Activated T-helper 1 cell treated with anti-CD3 and anti-CD28 coated beads, Interleukin-12 subunit alpha, Interleukin-12 subunit beta, Interleukin-2, Interleukin-4 antibody, amounts not matched to agents 30 ng/mL and 10 ng/mL and 1 ng/mL, durations not matched to agents 14 hours and 24 hours and 36 hours (primary cell): Measurements from ENCODE around the gene PTGES3L. TPM values are rescaled to one million over a fixed set of nuclear protein-coding genes. Genes with fewer than 3 reads are reported as not detected.
A peak's percentile ranks its signal among the peaks of the same experiment; 100 is the strongest.
"Not testable (repeated sequence)": the region's sequence is repeated elsewhere in the genome, so short reads cannot be mapped to it uniquely, and the experiment has no call there.

Source experiments
- DNase-seq: peaks from one replicate; pipeline ENCODE4 v3.0.0; 2021; ENCODE audit warnings: low spot score
- H3K27ac Mint-ChIP-seq: one replicate; pipeline ENCODE4 v1.8.0; 2021; ENCODE audit warnings: mild to moderate bottlenecking, mixed read lengths
- H3K27me3 Mint-ChIP-seq: one replicate; pipeline ENCODE4 v1.8.0; 2022; ENCODE audit warnings: mild to moderate bottlenecking, moderate library complexity, mixed read lengths; ENCODE audit not compliant: insufficient read depth
- H3K36me3 Mint-ChIP-seq: one replicate; pipeline ENCODE4 v1.8.0; 2021; ENCODE audit warnings: low read depth, mixed read lengths
- H3K4me1 Mint-ChIP-seq: one replicate; pipeline ENCODE4 v1.8.0; 2021; ENCODE audit warnings: low read depth, mixed read lengths
- H3K4me3 Mint-ChIP-seq: one replicate; pipeline ENCODE4 v1.8.0; 2021; ENCODE audit warnings: mild to moderate bottlenecking, moderate library complexity, mixed read lengths
- H3K9me3 Mint-ChIP-seq: one replicate; pipeline ENCODE4 v1.8.0; 2021; ENCODE audit warnings: mixed read lengths
- intact Hi-C: fragments of 100-400 bp; cut with micrococcal nuclease; formaldehyde crosslinking; loops from one replicate; pipeline ENCODE4 v1.15.1; 2024
- total RNA-seq: library from RNA; stranded (reverse); gene quantifications from 2 replicates; pipeline ENCODE4 v1.2.3, GENCODE V29; 2022

PTGES3L gene
- total RNA-seq, 1 donor from 2014 or later, result 1.0 TPM

GRCh38 chr17:43006639-43007551, 27.0 kb upstream of the PTGES3L start, which contains the start of gene IFI35:
TSS of gene IFI35 (plus strand) at chr17:43006784. CDS start at chr17:43006948, 164 bp downstream.
- H3K27me3 Mint-ChIP-seq, result no peaks in the 10 kb centered on the region
- H3K4me1 Mint-ChIP-seq, result peaks cover 21% of the 10 kb centered on the region
- intact Hi-C loops, result loop anchor here (1.0 to 10.0 kb wide), 5 partner anchors 9 to 402 kb away; partner anchors contain the start of genes AARSD1, BRCA1, RETREG3 and RPL27
- H3K9me3 Mint-ChIP-seq, result no peaks in the 10 kb centered on the region
- peak within 1 kb of the TSS; percentile 100 for H3K4me3 Mint-ChIP-seq
- peak within 1 kb of the TSS; percentile 99 for H3K27ac Mint-ChIP-seq
- DNase-seq, result peak; percentile 85
- H3K36me3 Mint-ChIP-seq, result peaks cover 19% of the 10 kb centered on the region

GRCh38 chr17:43003542-43004172, 23.8 kb upstream of the PTGES3L start:
- intact Hi-C loops, result loop anchor here (10.0 kb wide), 1 partner anchor 399 kb away; the partner anchor contains the start of genes RETREG3 and TUBG1
- H3K4me3 Mint-ChIP-seq, result no peak overlapping the region

GRCh38 chr17:43000894-43001293, 21.0 kb upstream of the PTGES3L start:
- Mint-ChIP-seq H3K4me1 (peaks cover 23% of the 10 kb centered on the region), H3K4me3 (peak overlapping the region; percentile 22), H3K36me3 (peaks cover 38% of the 10 kb centered on the region)
- intact Hi-C loops, result loop anchor here (10.0 kb wide), 1 partner anchor 396 kb away; the partner anchor contains the start of genes RETREG3 and TUBG1
- not testable (repeated sequence) for H3K27ac Mint-ChIP-seq, H3K9me3 Mint-ChIP-seq, H3K27me3 Mint-ChIP-seq, DNase-seq

More at GRCh38 chr17:43003542-43004172, 23.8 kb upstream of the PTGES3L start:
- Mint-ChIP-seq H3K9me3 (no peaks in the 10 kb centered on the region), H3K27me3 (no peaks in the 10 kb centered on the region), H3K36me3 (peaks cover 36% of the 10 kb centered on the region), H3K4me1 (peaks cover 18% of the 10 kb centered on the region), H3K27ac (no peak overlapping the region)
- DNase-seq, result no peak

GRCh38 chr17:42999003-42999525, 19.2 kb upstream of the PTGES3L start:
- peaks cover 42% of the 10 kb centered on the region for H3K36me3 Mint-ChIP-seq
- H3K27ac Mint-ChIP-seq, result peak overlapping the region; percentile 96
- no peak for DNase-seq
- peaks cover 23% of the 10 kb centered on the region for H3K4me1 Mint-ChIP-seq
- H3K4me3 Mint-ChIP-seq, result peak overlapping the region; percentile 94
- no peaks in the 10 kb centered on the region for H3K27me3 Mint-ChIP-seq
- intact Hi-C loops, result no loop called here
- no peaks in the 10 kb centered on the region for H3K9me3 Mint-ChIP-seq

- Mint-ChIP-seq H3K36me3 (peaks cover 42% of the 10 kb centered on the region), H3K4me3 (peak within 1 kb of the TSS; percentile 94), H3K27ac (peak within 1 kb of the TSS; percentile 96), H3K9me3 (no peaks in the 10 kb centered on the region), H3K4me1 (peaks cover 23% of the 10 kb centered on the region), H3K27me3 (no peaks in the 10 kb centered on the region)
- DNase-seq, result peak; percentile 95
- intact Hi-C loops, result loop anchor here (1.0 kb wide), 11 partner anchors 8 to 319 kb away; partner anchors contain the start of genes AARSD1, BECN1, BRCA1 and IFI35
These were observed 18.4 kb upstream of the PTGES3L start, which contains the start of gene RPL27 for GRCh38 chr17:42997984-42998938. TSS of gene RPL27 (plus strand) at chr17:42998419. CDS start at chr17:42998751, 332 bp downstream.

- Mint-ChIP-seq H3K4me3 (peak overlapping the region; percentile 94), H3K9me3 (no peaks in the 10 kb centered on the region), H3K36me3 (peaks cover 41% of the 10 kb centered on the region), H3K4me1 (peaks cover 23% of the 10 kb centered on the region), H3K27ac (peak overlapping the region; percentile 96), H3K27me3 (no peaks in the 10 kb centered on the region)
- intact Hi-C loops, result no loop called here
- no peak for DNase-seq
These were observed 17.6 kb upstream of the PTGES3L start for GRCh38 chr17:42997390-42997983.

- DNase-seq, intact Hi-C loops, H3K9me3 Mint-ChIP-seq, H3K27me3 Mint-ChIP-seq, H3K4me3 Mint-ChIP-seq, H3K27ac Mint-ChIP-seq: not testable (repeated sequence)
- Mint-ChIP-seq H3K4me1 (peaks cover 12% of the 10 kb centered on the region), H3K36me3 (peaks cover 40% of the 10 kb centered on the region)
These were observed 14.0 kb upstream of the PTGES3L start for GRCh38 chr17:42993913-42994312.

GRCh38 chr17:42992872-42993271, 13.0 kb upstream of the PTGES3L start:
- Mint-ChIP-seq H3K27me3 (no peaks in the 10 kb centered on the region), H3K27ac (no peak overlapping the region), H3K9me3 (no peaks in the 10 kb centered on the region), H3K36me3 (peaks cover 45% of the 10 kb centered on the region), H3K4me1 (peaks cover 9% of the 10 kb centered on the region), H3K4me3 (no peak overlapping the region)
- intact Hi-C loops, result no loop called here
- DNase-seq, result no peak

- intact Hi-C loops, result no loop called here
- Mint-ChIP-seq H3K27ac (no peak overlapping the region), H3K27me3 (no peaks in the 10 kb centered on the region)
These were observed 11.6 kb upstream of the PTGES3L start for GRCh38 chr17:42991471-42991870.

GRCh38 chr17:42989726-42990652, 10.1 kb upstream of the PTGES3L start:
- Mint-ChIP-seq H3K4me3 (no peak overlapping the region), H3K36me3 (peaks cover 50% of the 10 kb centered on the region), H3K27ac (no peak overlapping the region), H3K27me3 (no peaks in the 10 kb centered on the region), H3K4me1 (peaks cover 8% of the 10 kb centered on the region), H3K9me3 (no peaks in the 10 kb centered on the region)
- intact Hi-C loops, result loop anchor here (10.0 kb wide), 1 partner anchor 425 kb away; the partner anchor contains the start of genes COASY and MLX
- DNase-seq, result no peak

More at GRCh38 chr17:42991471-42991870, 11.6 kb upstream of the PTGES3L start:
- H3K4me3 Mint-ChIP-seq, result no peak overlapping the region
- H3K36me3 Mint-ChIP-seq, result peaks cover 48% of the 10 kb centered on the region
- no peaks in the 10 kb centered on the region for H3K4me1 Mint-ChIP-seq
- no peak for DNase-seq
- H3K9me3 Mint-ChIP-seq, result no peaks in the 10 kb centered on the region
